HG02610 (cell line): ENCODE results near the gene RHOC.

Source experiments
- ATAC-seq: cut with Tn5 transposase; IDR thresholded peaks from one replicate; pipeline ENCODE4 v1.9.1; 2021; ENCODE audit warnings: mild to moderate bottlenecking, moderate library complexity; ENCODE audit not compliant: unreplicated experiment

The RHOC gene

GRCh38 chr1:112702420-112703261, 4.3 kb downstream of the RHOC start:
- ATAC-seq: no peak

DNA sequence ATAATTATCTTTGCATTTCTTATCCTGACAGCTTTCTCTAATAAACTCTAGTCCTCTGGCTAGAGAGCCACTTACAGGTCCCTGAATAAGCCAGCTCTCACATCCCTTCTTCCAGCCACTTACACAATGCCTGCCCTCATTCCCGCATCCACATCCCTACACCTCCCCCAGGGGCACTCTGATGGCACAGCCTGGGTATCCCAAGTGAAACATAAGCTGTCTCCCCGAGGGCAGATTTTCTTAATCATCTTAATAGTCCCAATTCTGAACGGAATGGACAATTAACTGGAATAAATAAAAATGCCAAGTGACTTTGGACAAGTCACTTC, 4.9 kb downstream of the RHOC start:
- ATAC-seq: no peak

DNA sequence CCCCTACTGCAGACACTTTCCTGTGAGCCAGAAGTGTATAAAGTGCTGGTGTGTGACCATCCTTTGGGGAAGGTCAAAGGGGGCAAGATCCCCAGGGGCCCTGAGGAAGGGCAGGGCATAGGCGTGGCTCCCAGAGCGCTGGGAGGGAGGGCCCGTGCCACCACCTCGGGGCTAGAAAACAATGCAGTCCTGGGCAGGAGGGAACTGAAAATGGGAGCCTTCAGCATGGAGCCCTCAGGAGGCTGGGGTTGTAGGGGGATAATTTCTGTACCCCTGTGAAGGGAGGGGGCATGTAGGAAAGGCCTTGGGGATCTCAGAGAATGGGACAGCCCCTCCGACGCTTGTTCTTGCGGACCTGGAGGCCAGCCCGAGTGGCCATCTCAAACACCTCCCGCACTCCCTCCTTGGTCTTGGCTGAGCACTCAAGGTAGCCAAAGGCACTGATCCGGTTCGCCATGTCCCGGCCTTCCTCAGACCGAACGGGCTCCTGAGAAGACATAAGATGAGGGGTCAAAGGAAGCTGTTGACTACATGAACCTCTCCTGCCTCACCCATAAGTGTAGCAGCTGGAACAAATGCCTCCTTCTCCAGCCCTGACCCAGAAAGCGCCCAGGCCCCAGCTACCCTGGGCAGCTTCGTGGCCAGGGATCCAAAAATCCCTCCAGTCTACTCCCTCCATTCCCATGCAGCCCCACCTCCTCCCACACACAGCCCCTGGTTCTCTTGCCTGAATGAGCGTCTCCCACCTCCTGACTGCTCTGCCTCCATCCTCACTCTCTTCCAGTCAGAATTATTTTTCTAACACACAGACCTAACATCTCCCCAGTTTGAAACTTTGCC, 5.5 kb downstream of the RHOC start:
- ATAC-seq: no peak

DNA sequence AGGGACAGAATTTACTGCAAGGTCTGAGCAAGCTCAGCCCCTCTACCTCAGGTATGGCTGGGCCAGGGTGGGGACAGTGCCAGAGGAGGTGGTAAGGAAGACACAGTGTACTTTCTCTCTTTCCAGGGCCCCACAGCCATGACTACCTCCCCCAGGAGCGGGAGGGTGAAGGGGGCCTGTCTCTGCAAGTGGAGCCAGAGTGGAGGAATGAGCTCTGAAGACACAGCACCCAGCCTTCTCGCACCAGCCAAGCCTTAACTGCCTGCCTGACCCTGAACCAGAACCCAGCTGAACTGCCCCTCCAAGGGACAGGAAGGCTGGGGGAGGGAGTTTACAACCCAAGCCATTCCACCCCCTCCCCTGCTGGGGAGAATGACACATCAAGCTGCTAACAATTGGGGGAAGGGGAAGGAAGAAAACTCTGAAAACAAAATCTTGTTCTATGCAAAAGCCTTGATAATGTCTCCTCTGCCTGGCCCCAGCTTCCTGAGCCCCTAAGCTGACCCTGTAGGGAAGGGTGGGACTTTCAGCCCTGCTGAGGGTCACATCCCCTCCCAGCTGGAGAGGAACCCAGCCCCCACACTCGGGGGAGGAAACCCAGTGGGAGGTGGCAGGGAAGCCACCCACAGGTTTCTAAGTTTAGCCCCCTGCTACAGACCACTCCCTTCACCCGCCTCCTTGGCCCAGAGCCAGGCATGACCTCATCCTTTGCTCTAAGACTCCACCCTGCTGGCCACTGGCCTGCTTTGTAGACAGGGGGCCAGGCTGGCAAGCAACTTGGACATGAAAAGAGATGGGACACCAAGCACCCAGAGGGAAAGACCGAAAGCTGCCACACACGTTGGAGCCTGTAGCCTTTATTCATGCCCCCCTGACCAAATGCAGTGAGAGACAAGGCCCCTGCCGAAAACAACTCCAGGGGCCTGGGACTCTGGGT, 6.4 kb downstream of the RHOC start:
- ATAC-seq: peak; percentile 34

DNA sequence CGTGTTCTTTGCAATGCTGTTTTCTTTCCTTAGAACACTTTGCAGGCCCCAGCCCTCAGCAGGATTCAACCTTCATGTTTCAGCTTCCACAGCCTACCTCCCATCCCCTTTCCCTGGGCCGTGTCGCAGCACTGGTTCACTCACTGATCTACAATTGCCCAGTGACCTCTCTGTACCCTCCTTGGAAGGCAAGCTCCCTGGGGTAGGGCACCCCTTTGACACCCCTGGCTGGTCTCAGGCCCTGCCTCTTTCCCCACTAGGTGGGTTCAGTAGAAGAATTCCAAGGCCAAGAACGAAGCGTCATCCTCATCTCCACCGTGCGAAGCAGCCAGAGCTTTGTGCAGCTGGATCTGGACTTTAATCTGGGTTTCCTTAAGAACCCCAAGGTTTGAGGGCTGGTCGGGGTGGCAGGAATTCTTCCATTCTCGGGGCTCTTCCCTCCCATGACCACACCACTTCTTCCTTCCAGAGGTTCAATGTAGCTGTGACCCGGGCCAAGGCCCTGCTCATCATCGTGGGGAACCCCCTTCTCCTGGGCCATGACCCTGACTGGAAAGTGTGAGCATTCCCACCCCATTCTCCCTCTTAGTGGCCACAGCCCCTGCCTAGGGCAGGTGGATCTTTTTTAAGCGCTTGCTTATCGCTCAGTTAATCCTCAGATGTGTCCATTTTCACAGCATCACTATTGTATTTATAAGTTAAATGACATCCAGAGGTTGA, 7.3 kb downstream of the RHOC start:
- no peak for ATAC-seq

DNA sequence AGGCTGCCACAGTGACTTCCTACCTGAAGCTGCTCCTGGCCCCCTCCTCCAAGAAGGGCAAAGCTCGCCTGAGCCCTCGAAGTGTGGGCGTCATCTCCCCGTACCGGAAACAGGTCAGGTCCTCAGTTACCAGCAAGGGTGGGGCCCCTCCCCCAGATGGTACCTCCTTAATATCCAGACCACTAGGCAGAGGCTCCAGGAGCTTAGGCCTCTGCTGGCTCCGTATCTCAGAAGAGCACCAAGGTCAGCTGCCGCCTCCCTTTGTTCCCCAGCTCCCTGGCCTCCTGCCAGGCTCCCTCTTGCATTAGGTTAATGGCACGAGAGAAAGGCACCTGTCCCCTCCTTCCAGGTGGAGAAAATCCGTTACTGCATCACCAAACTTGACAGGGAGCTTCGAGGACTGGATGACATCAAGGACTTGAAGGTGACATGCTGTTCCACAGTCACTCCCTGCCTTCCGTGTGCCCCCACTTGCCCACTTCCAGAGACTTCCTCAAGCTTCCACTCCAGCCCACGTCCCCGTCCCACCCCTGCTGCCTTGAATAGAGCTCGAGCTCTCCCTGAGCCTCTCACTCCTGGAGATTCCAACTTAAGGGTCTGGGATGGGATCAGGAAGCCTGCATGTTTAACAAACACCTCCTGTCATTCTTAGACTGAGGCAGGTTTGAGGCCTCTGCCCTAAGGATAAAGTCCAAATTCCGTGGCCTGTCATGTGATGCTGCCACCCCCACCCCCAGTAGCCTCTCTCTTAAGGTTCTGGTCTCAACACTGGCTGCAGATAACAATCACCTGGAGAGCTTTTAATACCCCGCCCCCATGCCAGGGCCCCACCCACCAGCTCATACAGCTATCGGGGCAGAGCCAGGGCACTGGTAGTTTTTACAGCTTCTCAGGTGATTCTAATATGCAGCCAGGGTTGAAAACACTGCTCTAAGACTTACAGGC, 8.3 kb downstream of the RHOC start:
- ATAC-seq: no peak

DNA sequence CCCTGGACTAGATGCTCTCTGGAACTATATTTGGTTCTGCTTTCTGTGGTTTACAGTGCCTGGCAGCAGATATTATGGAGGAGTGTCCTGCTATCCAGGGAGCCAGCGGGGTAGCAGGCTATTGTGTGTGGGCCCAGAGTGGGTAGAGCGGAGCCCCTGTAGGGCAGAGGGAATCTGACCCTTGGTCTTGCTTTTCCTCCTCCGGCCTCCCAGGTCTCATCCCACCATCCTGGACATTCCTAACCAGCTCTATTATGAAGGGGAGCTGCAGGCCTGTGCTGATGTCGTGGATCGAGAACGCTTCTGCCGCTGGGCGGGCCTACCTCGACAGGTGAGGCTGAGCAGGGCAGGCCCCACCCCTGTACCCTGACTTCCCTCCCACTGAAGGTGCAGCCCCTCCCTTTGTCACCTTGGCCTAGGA, 9.1 kb downstream of the RHOC start:
- ATAC-seq: no peak

GRCh38 chr1:112696578-112697314, 10.2 kb downstream of the RHOC start:
- ATAC-seq: no peak

- no peak for ATAC-seq
Measured at GRCh38 chr1:112695276-112695675, 11.7 kb downstream of the RHOC start.

DNA sequence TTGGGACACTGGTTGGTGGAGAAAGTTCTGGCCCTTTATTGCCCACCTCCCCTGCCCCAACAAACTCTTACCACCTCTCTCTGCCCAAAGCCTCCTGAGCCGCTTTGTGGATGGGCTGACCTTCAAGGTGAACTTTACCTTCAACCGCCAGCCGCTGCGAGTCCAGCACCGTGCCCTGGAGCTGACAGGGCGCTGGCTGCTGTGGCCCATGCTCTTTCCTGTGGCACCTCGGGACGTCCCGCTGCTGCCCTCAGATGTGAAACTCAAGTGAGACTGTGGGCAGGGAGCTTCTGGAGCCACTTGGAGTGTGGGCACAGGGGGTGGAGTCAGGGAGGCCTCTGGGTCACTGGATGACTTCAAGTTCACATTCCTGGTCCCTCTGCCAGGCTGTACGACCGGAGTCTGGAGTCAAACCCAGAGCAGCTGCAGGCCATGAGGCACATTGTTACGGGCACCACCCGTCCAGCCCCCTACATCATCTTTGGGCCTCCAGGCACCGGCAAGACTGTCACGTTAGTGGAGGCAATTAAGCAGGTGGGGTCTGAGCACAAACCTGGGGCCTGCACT, 12.5 kb downstream of the RHOC start:
- no peak for ATAC-seq

DNA sequence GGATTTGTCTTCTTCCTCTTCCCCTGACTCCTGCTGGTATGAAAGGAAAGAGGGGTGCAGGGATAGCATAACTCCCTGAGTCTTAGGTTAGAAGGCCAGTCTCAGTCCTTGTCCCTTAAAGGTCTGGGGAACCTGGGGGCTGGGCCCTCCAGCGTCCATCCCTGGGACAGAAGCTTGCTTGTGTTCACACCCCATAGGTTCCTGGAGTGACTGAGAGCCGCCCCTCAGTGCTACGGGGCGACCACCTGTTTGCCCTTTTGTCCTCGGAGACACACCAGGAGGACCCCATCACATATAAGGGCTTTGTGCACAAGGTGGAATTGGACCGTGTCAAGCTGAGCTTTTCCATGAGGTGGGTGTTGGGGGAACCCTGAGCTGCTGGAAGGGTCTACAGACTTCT, 13.1 kb downstream of the RHOC start:
- no peak for ATAC-seq

DNA sequence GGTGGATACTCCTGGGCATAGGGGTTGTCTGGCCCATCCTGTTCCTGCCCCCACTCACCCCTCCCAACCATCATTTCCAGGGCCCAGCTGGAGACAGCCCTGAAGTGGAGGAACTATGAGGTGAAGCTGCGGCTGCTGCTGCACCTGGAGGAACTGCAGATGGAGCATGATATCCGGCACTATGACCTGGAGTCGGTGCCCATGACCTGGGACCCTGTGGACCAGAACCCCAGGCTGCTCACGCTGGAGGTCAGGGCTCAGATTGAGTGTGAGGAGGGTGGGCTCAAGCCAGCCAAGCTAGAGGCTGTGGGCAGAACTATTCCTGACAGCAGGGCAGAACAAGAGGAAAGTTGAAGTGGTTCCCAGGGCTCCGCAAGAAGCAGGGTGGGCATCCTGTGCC, 14.2 kb downstream of the RHOC start:
- no peak for ATAC-seq

DNA sequence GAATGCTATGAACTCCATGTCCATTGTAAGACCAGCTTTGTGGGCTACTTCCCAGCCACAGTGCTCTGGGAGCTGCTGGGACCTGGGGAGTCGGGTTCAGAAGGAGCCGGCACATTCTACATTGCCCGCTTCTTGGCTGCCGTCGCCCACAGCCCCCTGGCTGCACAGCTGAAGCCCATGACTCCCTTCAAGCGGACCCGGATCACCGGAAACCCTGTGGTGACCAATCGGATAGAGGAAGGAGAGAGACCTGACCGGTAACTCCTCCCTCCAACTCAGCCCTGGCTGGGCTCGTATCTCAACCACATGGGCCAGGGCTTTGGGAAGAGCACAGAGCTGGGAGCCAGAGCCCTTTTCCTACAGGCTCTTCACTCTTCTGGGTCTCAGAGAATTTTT, 17.1 kb downstream of the RHOC start:
- no peak for ATAC-seq

- no peak for ATAC-seq
Measured at GRCh38 chr1:112689196-112689841, 17.6 kb downstream of the RHOC start.

- ATAC-seq: no peak
Measured at GRCh38 chr1:112688781-112689193, 18.1 kb downstream of the RHOC start.

DNA sequence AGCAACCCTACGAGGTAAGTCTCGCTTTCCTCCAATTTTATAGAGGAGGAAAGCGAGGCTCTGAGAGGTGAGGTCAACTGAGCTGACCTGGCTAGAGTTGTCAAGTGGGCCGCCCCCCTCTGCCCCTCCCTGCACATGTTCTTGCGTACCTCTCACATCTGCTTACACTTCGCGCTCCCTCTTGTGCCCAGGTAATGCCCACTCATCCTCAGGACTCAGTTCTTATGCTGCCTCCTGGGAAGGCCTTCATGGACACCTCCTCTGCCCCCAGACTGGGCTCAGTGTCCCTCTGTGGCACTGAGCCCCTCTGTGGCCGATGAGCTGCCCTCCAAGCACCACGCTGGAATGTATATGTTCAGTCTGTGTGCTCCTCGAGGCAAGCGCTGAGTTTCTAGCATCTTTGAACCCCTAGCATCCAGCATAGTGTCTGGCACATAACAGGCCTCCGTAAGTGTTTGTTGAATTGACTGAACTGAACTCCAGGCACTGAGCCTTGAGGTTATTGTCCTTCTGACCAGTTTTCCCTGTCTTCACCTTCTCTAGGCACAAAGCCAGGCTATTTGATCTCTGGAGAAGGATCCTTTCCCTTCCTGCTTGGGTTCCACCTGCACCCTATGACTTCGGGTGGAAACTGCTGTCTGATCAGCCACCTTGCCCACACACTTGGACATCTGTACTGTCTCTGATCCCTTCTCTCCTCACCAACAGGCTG, 19.0 kb downstream of the RHOC start:
- ATAC-seq: no peak

DNA sequence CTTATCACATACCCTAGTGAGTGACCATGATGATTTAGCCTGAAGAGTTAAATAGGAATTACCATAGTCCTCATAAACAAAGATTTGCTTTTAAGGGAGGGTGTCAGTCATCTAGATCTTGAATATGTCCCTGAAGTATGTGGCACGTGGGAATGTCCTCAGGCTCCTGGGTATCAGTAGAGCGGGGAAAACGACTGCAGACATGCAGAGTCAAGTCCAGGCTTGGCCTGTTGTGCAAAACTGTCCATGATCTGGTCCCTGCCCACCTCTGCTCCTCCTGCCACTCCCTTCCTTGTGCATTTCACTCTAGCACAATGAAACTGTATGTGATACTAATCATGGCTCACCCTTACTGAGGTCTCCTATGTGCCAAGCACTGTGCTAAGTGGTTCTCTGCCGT, 19.6 kb downstream of the RHOC start:
- no peak for ATAC-seq
